GM13976 (cell line): ENCODE measurements around the gene PDE3B.
"Not testable (repeated sequence)": the region's sequence is repeated elsewhere in the genome, so short reads cannot be mapped to it uniquely, and the experiment has no call there.

Experiments used
- DNase-seq: peaks from one replicate; pipeline ENCODE4 v3.0.0; 2012; ENCODE audit warnings: low spot score
- CTCF ChIP-seq: IDR thresholded peaks from 2 replicates; pipeline ENCODE4 v1.5.1; 2012; ENCODE audit warnings: borderline replicate concordance, mild to moderate bottlenecking; ENCODE audit not compliant: insufficient read depth; ENCODE audit errors: extremely low read depth, missing control alignments, control extremely low read depth
- in situ Hi-C: fragments of 300-500 bp; cut with MboI; formaldehyde crosslinking; loops from one replicate; pipeline ENCODE4 v1.12.0; 2022; ENCODE audit warnings: low sequenced_read_pairs, mixed read lengths, inconsistent platforms; ENCODE audit not compliant: unreplicated experiment

Gene PDE3B

GRCh38 chr11:14858404-14858803, 214.8 kb downstream of the PDE3B start:
- no peak for TF ChIP-seq CTCF
- no peak for DNase-seq
- in situ Hi-C loops, result no loop called here

GRCh38 chr11:14860511-14860910, 216.9 kb downstream of the PDE3B start:
- no peak for DNase-seq
- TF ChIP-seq CTCF, result no peak
- in situ Hi-C loops, result no loop called here

DNA sequence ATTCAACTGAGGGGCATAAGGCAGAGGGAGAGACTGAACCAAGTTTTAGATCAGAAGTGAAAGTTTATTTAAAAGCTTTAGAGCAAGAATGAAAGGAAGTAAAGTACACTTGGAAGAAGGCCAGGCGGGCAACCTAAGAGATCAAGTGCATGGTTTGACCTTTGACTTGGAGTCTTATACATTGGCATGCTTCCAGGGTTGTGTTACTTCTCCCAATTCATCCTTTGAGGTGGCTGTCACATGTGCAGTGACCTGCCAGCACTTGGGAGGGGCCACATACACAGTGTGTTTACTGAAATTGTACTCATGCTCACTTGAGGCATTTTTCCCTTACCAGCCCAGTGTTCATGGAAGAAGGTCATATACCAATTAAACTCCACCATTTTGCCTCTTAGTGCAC, 218.1 kb downstream of the PDE3B start:
- TF ChIP-seq CTCF, result no peak
- no peak for DNase-seq

DNA sequence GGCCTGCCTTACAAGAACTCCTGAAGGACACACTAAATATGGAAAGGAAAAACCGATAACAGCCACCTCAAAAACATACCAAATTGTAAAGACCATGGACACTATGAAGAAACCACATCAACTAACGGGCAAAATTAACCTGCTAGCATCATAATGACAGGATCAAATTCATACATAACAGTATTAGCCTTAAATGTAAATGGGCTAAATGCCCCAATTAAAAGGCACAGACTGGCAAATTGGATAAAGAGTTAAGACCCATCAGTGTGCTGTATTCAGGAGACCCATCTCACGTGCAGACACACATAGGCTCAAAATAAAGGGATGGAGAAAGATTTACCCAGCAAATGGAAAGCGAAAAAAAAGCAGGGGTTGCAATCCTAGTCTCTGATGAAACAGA, 220.2 kb downstream of the PDE3B start:
- in situ Hi-C loops, DNase-seq: not testable (repeated sequence)

More for the DNA sequence above, 218.1 kb downstream of the PDE3B start:
- in situ Hi-C loops, result no loop called here

- no peak for TF ChIP-seq CTCF
- in situ Hi-C loops, result no loop called here
- no peak for DNase-seq
These were observed 228.4 kb downstream of the PDE3B start for GRCh38 chr11:14872032-14872431.

- DNase-seq, result no peak
- in situ Hi-C loops, result no loop called here
- TF ChIP-seq CTCF, result no peak
These were observed 230.0 kb downstream of the PDE3B start for GRCh38 chr11:14873632-14874031.

DNA sequence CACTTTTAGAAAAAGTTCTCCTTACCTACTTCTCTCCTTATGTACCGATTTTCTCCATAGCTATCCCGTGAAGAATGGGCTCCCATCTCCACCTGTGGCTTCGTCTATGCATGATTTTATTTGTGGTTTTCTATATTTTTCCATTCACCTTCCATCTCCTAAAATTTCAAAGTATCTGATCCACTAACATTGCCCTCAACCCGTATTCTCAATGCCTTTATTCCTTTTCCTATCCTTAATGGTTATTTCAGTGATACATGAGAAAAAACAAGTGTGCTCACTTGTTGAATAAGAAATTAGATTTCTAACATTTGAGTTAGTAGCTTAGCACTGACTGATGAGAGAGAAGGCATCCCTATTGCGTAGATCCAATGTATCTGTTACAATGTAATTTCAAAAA, 231.6 kb downstream of the PDE3B start:
- no peak for DNase-seq
- no peak for TF ChIP-seq CTCF
- in situ Hi-C loops, result no loop called here
